Epithelial cell of prostate (primary cell): ENCODE results near the gene ARHGAP32.
"Not testable (repeated sequence)": the region's sequence is repeated elsewhere in the genome, so short reads cannot be mapped to it uniquely, and the experiment has no call there.

Experiments used
- DNase-seq: peaks from one replicate; pipeline ENCODE4 v3.0.0-alpha.2; 2011; ENCODE audit warnings: low read depth, low spot score
- H3K27ac ChIP-seq: fragments of 450-650 bp; 2 replicates; pipeline ENCODE4 v1.5.1; 2017; ENCODE audit warnings: mild to moderate bottlenecking

ARHGAP32 gene

GRCh38 chr11:129204150-129204838 lies 12.2 kb upstream of the ARHGAP32 start:
- no peak overlapping the region for H3K27ac ChIP-seq
- DNase-seq = no peak

- no peak overlapping the region for H3K27ac ChIP-seq
- DNase-seq = no peak
These were observed 10.5 kb upstream of the ARHGAP32 start for GRCh38 chr11:129202646-129203045.

DNA sequence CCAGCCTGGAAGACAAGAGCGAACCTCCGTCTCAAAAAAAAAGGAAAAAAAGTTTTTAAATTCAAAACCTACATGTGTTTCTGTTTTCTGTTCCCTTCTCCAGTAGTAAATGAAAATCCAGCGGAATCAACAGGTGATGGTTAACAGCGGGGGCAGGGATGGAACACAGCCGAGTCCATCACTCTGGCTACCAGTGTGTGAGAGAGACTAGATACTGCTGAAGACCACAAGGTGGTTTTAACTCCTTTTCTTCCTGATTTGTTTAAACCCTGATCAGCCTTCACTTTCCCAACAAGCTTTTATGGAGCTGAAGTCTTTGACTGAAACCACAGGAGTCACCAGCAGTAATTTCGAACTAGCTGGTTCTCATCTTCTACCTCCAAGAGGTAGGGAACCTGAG lies 3.6 kb upstream of the ARHGAP32 start:
- no peak overlapping the region for H3K27ac ChIP-seq
- DNase-seq = no peak

- H3K27ac ChIP-seq = peak overlapping the region; percentile 88
- DNase-seq = peak; percentile 40
These were observed 476 bp downstream of the ARHGAP32 start for GRCh38 chr11:129191649-129192048.

DNA sequence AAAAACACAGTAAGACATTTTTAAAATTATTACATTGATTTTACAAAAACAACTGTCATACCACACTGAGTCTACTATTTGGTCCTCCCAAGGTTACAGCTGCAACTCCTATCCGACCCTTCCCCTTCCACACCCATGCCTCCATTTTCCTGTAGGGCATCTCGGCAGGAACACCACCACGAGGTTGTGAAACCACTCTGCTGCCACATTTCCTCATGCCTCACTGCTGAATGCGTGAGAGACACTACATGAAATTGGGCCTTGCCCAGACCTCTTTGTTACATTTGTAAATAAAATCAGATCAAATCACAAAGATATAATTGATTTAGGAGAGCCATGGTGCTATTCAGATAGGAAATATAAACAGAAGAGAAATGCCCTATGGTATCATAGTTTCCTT lies 2.0 kb downstream of the ARHGAP32 start:
- peak; percentile 39 for DNase-seq
- peak overlapping the region; percentile 88 for H3K27ac ChIP-seq

DNA sequence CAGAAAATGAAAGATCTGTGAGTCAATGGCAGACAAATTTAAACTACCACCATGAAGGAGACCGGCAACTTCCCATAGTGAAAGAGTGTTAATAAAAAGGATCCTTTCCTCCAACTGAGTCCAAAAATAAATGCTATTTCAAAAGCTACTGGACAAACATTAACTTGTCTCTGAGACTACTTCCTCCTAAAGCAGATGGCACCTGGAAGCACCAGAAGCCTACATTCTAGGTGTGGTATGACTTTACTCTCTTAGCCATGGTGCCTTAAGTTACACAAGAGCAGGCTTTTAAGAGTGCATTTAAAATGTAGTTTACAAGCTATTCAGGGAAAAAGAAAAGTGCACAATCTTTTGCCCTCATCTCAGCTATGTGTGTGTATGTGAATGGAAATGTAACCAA lies 2.5 kb downstream of the ARHGAP32 start:
- H3K27ac ChIP-seq = peak overlapping the region; percentile 88
- no peak for DNase-seq

- not testable (repeated sequence) for DNase-seq, H3K27ac ChIP-seq
These were observed 7.0 kb downstream of the ARHGAP32 start for GRCh38 chr11:129185082-129185481.

DNA sequence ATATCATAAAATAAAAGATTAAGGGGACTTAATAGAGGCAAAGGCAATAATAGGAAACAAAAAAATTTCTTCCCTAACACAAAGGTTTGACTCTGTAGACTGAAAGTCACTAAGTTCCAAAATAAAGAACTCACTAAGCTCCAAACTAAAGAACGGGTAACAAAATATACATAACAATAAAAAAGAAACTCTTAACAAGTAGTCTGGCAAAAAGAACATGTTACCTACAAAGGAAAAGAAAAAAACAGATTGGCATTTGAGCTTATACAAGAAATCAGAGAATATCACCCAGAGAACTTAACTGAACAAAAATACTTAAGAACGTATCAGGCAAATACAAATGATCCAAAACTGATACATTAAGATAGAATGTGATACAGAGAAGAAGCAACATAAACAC lies 7.5 kb downstream of the ARHGAP32 start:
- H3K27ac ChIP-seq = no peak overlapping the region
- DNase-seq = no peak

- no peak for DNase-seq
- H3K27ac ChIP-seq = no peak overlapping the region
These were observed 24.8 kb downstream of the ARHGAP32 start for GRCh38 chr11:129167315-129167714.

DNA sequence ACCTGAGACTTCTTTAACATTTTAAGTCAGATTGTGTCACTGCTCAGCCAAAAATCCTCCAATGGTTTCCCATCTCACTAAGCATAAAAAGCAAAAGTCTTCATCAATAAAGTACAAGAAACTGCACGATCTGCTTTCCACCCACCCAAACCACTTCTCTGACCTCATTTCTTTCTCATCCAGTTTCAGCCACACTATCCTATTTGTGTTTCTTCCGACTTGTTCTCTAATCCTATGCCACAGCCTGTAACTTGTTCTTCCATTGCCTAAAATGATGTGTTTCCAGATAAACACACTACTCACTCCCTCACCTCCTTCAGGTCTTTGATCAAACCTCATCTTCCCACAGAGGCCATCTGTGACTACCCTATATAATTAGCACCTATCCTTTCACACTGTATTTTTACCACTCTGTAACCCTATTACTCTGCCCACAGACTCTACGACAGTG lies 28.4 kb downstream of the ARHGAP32 start:
- no peak for DNase-seq
- H3K27ac ChIP-seq = no peak overlapping the region

DNA sequence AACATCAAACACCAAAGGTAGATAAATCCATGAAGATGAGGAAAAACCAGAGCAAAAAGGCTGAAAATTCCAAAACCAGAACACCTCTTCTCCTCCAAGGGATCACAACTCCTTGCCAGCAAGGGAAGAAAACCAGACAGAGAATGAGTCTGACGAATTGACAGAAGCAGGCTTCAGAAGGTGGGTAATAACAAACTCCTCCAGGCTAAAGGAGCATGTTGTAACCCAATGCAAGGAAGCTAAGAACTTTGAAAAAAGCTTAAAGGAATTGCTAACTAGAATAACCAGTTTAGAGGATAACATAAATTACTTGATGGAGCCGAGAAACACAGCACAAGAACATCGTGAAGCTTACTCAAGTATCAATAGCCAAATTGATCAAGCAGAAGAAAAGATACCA lies 35.0 kb downstream of the ARHGAP32 start:
- DNase-seq, H3K27ac ChIP-seq: not testable (repeated sequence)

GRCh38 chr11:129155745-129156144 lies 36.4 kb downstream of the ARHGAP32 start:
- H3K27ac ChIP-seq = no peak overlapping the region
- no peak for DNase-seq

DNA sequence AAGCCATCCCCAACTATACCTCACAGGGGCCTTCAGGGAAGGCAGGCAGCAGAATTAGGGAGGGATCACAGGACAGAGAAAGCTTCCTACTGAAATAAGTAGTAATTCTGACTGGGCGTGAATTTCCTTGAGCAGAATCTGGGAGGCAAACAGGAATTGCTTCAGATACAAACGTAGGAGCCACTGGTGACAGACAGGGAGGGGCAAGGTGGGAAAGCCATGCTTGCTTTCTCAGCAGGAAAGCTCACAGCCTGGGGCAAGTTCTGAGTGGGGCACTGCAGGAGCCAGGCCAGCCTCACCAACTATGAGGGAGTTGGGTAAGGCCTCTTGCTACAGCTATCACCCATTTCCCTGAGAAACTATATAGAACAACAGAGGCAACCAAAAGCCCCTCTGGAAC lies 43.6 kb downstream of the ARHGAP32 start:
- no peak for DNase-seq
- peak overlapping the region; percentile 14 for H3K27ac ChIP-seq

DNA sequence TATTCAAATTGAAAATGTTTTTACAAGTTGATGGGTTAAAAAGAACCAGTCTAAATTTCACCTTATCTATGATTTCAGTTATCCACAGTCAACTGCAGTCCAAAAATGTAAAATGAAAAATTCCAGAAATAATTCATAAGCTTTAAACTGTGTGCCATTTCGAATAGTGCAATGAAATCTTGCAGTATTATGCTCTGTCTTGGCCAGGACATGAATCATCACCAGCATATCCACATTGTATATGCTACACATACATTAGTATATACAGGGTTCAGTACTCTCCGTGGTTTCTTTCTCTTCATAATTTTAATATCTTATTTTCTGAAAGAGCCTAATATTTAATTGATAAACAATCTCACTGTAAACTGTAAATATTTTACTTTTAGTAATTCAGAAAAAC lies 45.9 kb downstream of the ARHGAP32 start:
- H3K27ac ChIP-seq = peak overlapping the region; percentile 8
- DNase-seq = no peak

- no peak for DNase-seq
- no peak overlapping the region for H3K27ac ChIP-seq
These were observed 46.8 kb downstream of the ARHGAP32 start for GRCh38 chr11:129145276-129145675.

DNA sequence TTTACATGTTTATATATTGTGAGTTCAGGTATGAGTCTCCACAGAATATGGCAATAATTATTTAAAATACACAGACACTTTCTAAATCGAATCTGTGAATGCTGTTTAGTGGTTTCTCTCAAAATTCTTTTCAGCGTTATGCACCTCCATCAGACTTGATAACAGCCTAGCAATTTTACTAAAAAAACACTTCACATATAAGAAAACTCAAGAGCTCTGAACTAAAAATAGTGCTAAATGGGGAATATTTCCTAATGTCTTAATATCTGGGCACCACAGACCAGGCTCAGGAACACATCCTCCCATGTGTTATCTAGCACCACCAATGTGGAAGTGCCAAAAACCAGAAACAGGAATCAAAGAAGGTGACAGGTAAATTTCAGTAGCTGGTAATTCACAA lies 47.9 kb downstream of the ARHGAP32 start:
- no peak for DNase-seq
- H3K27ac ChIP-seq = peak overlapping the region; percentile 86

DNA sequence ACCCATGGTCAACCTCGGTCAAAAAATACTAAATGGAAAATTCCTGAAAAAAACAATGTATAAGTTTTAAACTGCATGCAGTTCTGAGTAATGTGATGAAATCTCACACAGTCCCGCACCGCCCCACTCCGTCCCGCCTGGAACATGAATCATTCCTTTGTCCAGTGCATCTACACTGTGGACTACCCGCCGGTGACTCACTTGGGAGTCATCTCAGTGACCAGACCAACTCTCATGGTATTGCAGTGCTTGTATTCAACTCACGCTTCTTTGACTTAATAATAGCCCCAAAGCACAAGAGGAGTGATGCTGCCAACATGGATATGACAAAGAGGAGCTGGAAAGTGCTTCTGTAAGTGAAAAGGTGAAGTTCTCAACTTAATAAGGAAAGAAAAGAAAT lies 48.8 kb downstream of the ARHGAP32 start:
- peak overlapping the region; percentile 86 for H3K27ac ChIP-seq
- DNase-seq = peak; percentile 96

- H3K27ac ChIP-seq = peak overlapping the region; percentile 86
- DNase-seq = no peak
These were observed 50.2 kb downstream of the ARHGAP32 start for GRCh38 chr11:129141748-129142523.

GRCh38 chr11:129131316-129131715 lies 60.8 kb downstream of the ARHGAP32 start:
- DNase-seq = no peak

GRCh38 chr11:129128881-129129620 lies 63.1 kb downstream of the ARHGAP32 start:
- not testable (repeated sequence) for H3K27ac ChIP-seq, DNase-seq

More at GRCh38 chr11:129131316-129131715, 60.8 kb downstream of the ARHGAP32 start:
- H3K27ac ChIP-seq = no peak overlapping the region

GRCh38 chr11:129119036-129119435 lies 73.1 kb downstream of the ARHGAP32 start:
- no peak for DNase-seq
- H3K27ac ChIP-seq = no peak overlapping the region
